ENCODE results near the gene RRP9.

RRP9 gene

GRCh38 chr3:51896607-51897305 lies 44.9 kb downstream of the RRP9 start:
- no peak for DNase-seq

GRCh38 chr3:51894939-51895338 lies 46.8 kb downstream of the RRP9 start:
- DNase-seq = no peak

GRCh38 chr3:51894391-51894790 lies 47.3 kb downstream of the RRP9 start:
- no peak for DNase-seq

GRCh38 chr3:51891242-51892039 lies 50.3 kb downstream of the RRP9 start:
- no peak for DNase-seq

- no peak for DNase-seq
Observed at GRCh38 chr3:51888463-51889105, 53.1 kb downstream of the RRP9 start.

- no peak for DNase-seq
Observed at GRCh38 chr3:51887620-51888019, 54.1 kb downstream of the RRP9 start.

DNA sequence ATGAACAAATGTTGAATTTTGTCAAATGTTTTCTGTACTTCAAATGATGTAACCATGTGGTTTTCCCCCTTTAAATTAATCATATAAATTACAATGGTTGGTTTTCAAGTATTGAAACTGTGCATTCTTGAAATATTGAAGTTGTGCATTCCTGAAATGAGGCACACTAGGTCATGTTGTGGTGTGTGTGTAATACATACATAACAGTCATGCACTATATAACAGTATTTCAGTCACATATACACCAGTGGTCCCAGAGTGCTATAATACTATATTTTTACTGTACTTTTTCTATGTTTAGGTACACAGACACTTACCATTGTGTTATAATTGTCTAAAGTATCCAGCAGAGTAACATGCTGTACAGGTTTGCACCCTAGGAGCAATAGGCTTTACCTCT lies 55.3 kb downstream of the RRP9 start:
- DNase-seq = no peak
